Keratinocyte (primary cell): ENCODE data around the gene SUN1.

Experiments used
- CTCF ChIP-seq, 3 experiments: IDR thresholded peaks in 1 of 3; conservative IDR thresholded peaks in 1 of 3; optimal IDR thresholded peaks in 1 of 3; 2 replicates in 2 of 3; 3 replicates in 1 of 3; pipeline versions ENCODE3 to v1.5.1; 2011; ENCODE audit warnings: low read length in 3 of 3, mild to moderate bottlenecking in 3 of 3, moderate library complexity in 2 of 3, control low read depth in 1 of 3, inconsistent platforms in 1 of 3; ENCODE audit not compliant: insufficient read depth in 2 of 3; ENCODE audit errors: extremely low read depth in 1 of 3
- EZH2 ChIP-seq: IDR thresholded peaks from one replicate; pipeline ENCODE4 v1.6.1; 2012; ENCODE audit warnings: inconsistent platforms, mild to moderate bottlenecking, low read length, moderate library complexity

- TF ChIP-seq EZH2 (no peak), CTCF (optimal IDR thresholded peaks at IDR 0.05 in 1 of 3, IDR thresholded peaks at IDR 0.05 in 1 of 3, conservative IDR thresholded peaks at IDR 0.05 in 1 of 3; ENCODE audit: extremely low read depth in 1 of 3, insufficient read depth in 2 of 3, low read length in 3 of 3) (no peak)
Measured at GRCh38 chr7:859359-860030, 27.2 kb downstream of the SUN1 start.
